AG10803 (cell line): ENCODE measurements around the gene ACSS1.

Experiments
- DNase-seq: peaks from one replicate; pipeline ENCODE4 v3.0.0; 2010; ENCODE audit warnings: low read depth
- H3K4me3 ChIP-seq: 2 replicates; pipeline ENCODE4 v1.5.1; 2011; ENCODE audit warnings: mild to moderate bottlenecking, low read length, control low read depth
- CTCF ChIP-seq: conservative IDR thresholded peaks from 2 replicates; pipeline ENCODE4 v1.5.1; 2011; ENCODE audit warnings: mild to moderate bottlenecking, low read length, control low read depth, inconsistent platforms

ACSS1 gene

DNA sequence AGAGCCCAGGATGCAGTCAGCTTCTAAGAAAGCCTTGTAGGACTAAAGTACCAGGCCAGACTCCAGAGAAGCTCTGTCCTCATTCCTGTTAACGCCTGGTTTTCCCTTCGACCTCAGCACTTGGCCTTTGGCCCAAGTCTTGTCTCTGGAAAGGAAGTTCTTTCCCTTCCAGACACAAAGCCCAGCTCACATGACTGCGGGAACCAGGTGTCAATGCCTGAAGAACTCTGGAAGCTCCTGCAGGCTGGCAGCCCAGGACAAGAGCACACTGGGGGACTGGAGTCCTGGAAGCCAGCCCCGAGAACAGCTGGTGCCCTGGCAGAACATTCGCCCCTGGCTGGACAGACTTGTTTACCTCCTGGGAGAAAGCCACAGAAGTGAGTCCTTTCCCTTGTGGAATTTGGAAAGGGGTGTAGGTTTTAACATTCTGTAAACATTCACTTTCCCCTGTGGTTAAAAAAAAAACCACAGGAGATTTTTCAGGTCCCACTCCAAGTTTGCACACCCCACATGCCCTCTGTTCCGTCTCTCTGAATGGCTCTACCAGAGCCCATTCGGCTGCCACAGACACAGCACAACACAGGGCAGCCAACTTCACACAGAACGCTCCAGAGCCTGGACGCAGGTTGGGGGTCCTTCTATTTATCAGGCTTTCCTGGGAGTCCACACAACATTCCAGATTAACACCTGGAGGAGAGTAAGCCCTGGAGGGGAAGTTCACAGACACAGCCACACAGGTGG, 18.1 kb downstream of the ACSS1 start:
- peak; percentile 95 for DNase-seq
- H3K4me3 ChIP-seq: no peak overlapping the region
- TF ChIP-seq CTCF: no peak

GRCh38 chr20:25038591-25039015, 19.3 kb downstream of the ACSS1 start:
- no peak for TF ChIP-seq CTCF
- H3K4me3 ChIP-seq: no peak overlapping the region
- no peak for DNase-seq

DNA sequence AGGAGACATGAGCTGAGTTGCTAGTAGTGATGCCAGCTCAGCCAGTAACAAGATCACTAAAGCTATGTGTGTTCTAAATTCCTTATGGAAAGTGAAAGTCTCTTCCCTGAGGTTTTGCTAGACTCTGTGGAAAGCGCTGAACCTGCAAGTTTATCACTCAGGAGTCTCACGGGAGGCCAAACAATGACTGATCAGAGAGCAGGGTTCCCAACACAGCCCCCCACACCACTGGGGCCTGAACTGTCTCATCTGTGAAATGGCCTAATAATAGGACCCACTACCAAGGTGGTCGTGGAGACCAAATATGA, 19.9 kb downstream of the ACSS1 start:
- no peak for DNase-seq
- no peak for TF ChIP-seq CTCF
- no peak overlapping the region for H3K4me3 ChIP-seq

GRCh38 chr20:25037288-25038102, 20.4 kb downstream of the ACSS1 start:
- H3K4me3 ChIP-seq: no peak overlapping the region
- DNase-seq: no peak
- TF ChIP-seq CTCF: no peak

DNA sequence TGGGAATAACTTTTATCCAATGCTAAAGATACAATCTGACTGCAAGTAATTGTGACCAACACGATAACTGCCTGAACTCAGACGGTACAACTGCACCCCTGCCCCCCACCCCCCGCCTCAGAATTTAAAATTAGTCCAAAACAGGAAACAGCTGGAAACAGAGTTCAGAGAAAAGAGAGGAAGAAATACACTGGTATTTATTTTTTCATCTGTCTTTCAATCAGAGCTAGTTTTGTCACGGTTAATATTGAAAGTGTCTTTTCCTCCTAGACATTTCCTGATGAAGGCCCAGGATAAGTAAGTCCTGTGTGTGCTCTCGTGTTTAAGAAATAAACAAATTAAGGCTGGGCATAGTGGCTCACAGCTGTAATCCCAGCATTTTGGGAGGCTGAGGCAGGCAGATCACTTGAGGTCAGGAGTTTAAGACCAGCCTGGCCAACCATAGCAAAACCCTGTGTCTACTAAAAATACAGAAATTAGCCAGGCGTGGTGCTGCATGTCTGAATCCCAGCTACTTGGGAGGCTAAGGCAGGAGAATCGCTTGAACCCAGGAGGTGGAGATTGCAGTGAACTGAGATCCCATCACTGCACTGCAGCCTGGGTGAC, 21.5 kb downstream of the ACSS1 start:
- H3K4me3 ChIP-seq: no peak overlapping the region
- no peak for DNase-seq
- no peak for TF ChIP-seq CTCF

DNA sequence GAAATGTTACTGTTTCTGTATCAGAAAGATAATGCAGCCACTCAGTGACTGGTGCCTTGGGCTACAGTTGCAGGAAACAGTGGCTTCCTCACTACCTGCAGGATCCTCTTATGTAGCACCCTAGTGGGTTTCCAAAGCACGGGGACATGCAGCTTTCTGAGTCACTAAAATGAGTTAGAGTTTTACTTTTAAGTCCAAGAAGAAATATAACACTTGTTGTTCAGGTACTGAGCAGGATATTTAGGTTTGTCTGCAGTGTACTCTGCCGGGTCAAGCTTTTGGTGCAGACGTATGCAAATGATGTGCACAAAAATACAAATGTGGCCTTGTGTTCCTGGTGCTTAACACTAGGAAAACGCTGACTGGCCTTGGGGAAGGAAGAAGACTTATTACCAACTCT, 22.0 kb downstream of the ACSS1 start:
- DNase-seq: no peak

More for the DNA sequence above, 22.0 kb downstream of the ACSS1 start:
- TF ChIP-seq CTCF: no peak
- H3K4me3 ChIP-seq: no peak overlapping the region
